Ishikawa (cell line): Measurements from ENCODE around the gene DMD.

Experiments
- CEBPB ChIP-seq: IDR thresholded peaks from 2 replicates; pipeline ENCODE4 v1.6.1; 2012
- CREB1 ChIP-seq: IDR thresholded peaks from 2 replicates; pipeline ENCODE4 v1.6.1; 2012; ENCODE audit warnings: low read depth
- EGR1 ChIP-seq: IDR thresholded peaks from 2 replicates; pipeline ENCODE4 v1.6.1; 2012
- EP300 ChIP-seq: IDR thresholded peaks from 2 replicates; pipeline ENCODE4 v1.6.1; 2012; ENCODE audit warnings: borderline replicate concordance
- RAD21 ChIP-seq: IDR thresholded peaks from 2 replicates; pipeline ENCODE4 v1.6.1; 2012; ENCODE audit warnings: low read depth
- TCF12 ChIP-seq: IDR thresholded peaks from 2 replicates; pipeline ENCODE4 v1.6.1; 2012; ENCODE audit warnings: low read depth
- TEAD4 ChIP-seq: IDR thresholded peaks from 2 replicates; pipeline ENCODE4 v1.6.1; 2012
- TF ChIP-seq, protein P1 (sequence below): IDR thresholded peaks from 2 replicates; pipeline ENCODE4 v1.6.1; 2012

- TF ChIP-seq EGR1, result no peak
- no peak for TF ChIP-seq CEBPB
- TF ChIP-seq TCF12, result no peak
- TF ChIP-seq, protein P1, sequence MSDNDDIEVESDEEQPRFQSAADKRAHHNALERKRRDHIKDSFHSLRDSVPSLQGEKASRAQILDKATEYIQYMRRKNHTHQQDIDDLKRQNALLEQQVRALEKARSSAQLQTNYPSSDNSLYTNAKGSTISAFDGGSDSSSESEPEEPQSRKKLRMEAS, result no peak
- no peak for TF ChIP-seq TEAD4
- no peak for TF ChIP-seq EP300
- no peak for TF ChIP-seq RAD21
- TF ChIP-seq CREB1, result no peak
Measured at GRCh38 chrX:33207056-33207455, 4.3 kb downstream of the DMD start.
